Measurements from ENCODE around the gene PTH2.
A peak's percentile ranks its signal among the peaks of the same experiment; 100 is the strongest.

The PTH2 gene

GRCh38 chr19:49430678-49431329, 7.6 kb upstream of the PTH2 start:
- no peak for DNase-seq (ENCODE audit: low read depth in 2 of 2)

GRCh38 chr19:49430172-49430677, 7.0 kb upstream of the PTH2 start:
- DNase-seq (ENCODE audit: low read depth in 2 of 2) = no peak

- no peak for DNase-seq (ENCODE audit: low read depth in 2 of 2)
Measured at GRCh38 chr19:49428547-49429451, 5.6 kb upstream of the PTH2 start.

- DNase-seq (ENCODE audit: low read depth in 2 of 2) = no peak
Measured at GRCh38 chr19:49427855-49428546, 4.8 kb upstream of the PTH2 start.

- DNase-seq (ENCODE audit: low read depth in 2 of 2) = no peak
Measured at GRCh38 chr19:49427339-49427738, 4.1 kb upstream of the PTH2 start.

- peak in 1 of 2 donors; percentile 30 for DNase-seq (ENCODE audit: low read depth in 2 of 2)
Measured at GRCh38 chr19:49425922-49426592, 2.8 kb upstream of the PTH2 start.

GRCh38 chr19:49425178-49425577, 1.9 kb upstream of the PTH2 start, which contains the start of gene GFY:
TSS of gene GFY (plus strand) at chr19:49425388. CDS start at chr19:49426431, 1,043 bp downstream.
- no peak for DNase-seq (ENCODE audit: low read depth in 2 of 2)

GRCh38 chr19:49423985-49424303, 703 bp upstream of the PTH2 start:
- DNase-seq (ENCODE audit: low read depth in 2 of 2) = no peak

- DNase-seq (ENCODE audit: low read depth in 2 of 2) = peak in 1 of 2 donors; percentile 41
Measured at GRCh38 chr19:49422407-49423070, 702 bp downstream of the PTH2 start.

GRCh38 chr19:49421878-49422202, 1.4 kb downstream of the PTH2 start:
- DNase-seq (ENCODE audit: low read depth in 2 of 2) = no peak

GRCh38 chr19:49421039-49421877, 2.0 kb downstream of the PTH2 start:
- DNase-seq (ENCODE audit: low read depth in 2 of 2) = peak in 1 of 2 donors; percentile 49

GRCh38 chr19:49420227-49420626, 3.0 kb downstream of the PTH2 start:
- no peak for DNase-seq (ENCODE audit: low read depth in 2 of 2)

- DNase-seq (ENCODE audit: low read depth in 2 of 2) = no peak
Measured at GRCh38 chr19:49419173-49419572, 4.1 kb downstream of the PTH2 start.

- no peak for DNase-seq (ENCODE audit: low read depth in 2 of 2)
Measured at GRCh38 chr19:49418511-49418910, 4.7 kb downstream of the PTH2 start.

- DNase-seq (ENCODE audit: low read depth in 2 of 2) = no peak
Measured at GRCh38 chr19:49417088-49417487, 6.2 kb downstream of the PTH2 start.

- DNase-seq (ENCODE audit: low read depth in 2 of 2) = no peak
Measured at GRCh38 chr19:49415810-49416200, 7.4 kb downstream of the PTH2 start.

- no peak for DNase-seq (ENCODE audit: low read depth in 2 of 2)
Measured at GRCh38 chr19:49415102-49415809, 8.0 kb downstream of the PTH2 start.

GRCh38 chr19:49414256-49414655, 9.0 kb downstream of the PTH2 start:
- DNase-seq (ENCODE audit: low read depth in 2 of 2) = no peak

- DNase-seq (ENCODE audit: low read depth in 2 of 2) = no peak
Measured at GRCh38 chr19:49413348-49413747, 9.9 kb downstream of the PTH2 start.
